HG03064 (cell line): ENCODE data around the gene MICAL3.
A peak's percentile ranks its signal among the peaks of the same experiment; 100 is the strongest.

ENCODE experiments used
- ATAC-seq: cut with Tn5 transposase; IDR thresholded peaks from one replicate; pipeline ENCODE4 v1.9.1; 2021; ENCODE audit warnings: low read depth; ENCODE audit not compliant: unreplicated experiment

The MICAL3 gene

GRCh38 chr22:17785185-17786184, 238.9 kb downstream of the MICAL3 start:
- ATAC-seq, result no peak

- no peak for ATAC-seq
These were observed 239.6 kb downstream of the MICAL3 start for GRCh38 chr22:17784776-17785175.

GRCh38 chr22:17783773-17784480, 240.4 kb downstream of the MICAL3 start:
- no peak for ATAC-seq

- no peak for ATAC-seq
These were observed 241.0 kb downstream of the MICAL3 start for GRCh38 chr22:17783312-17783711.

- ATAC-seq, result no peak
These were observed 241.7 kb downstream of the MICAL3 start for GRCh38 chr22:17782621-17783020.

- ATAC-seq, result no peak
These were observed 242.2 kb downstream of the MICAL3 start for GRCh38 chr22:17782158-17782557.

- ATAC-seq, result peak; percentile 32
These were observed 242.9 kb downstream of the MICAL3 start for GRCh38 chr22:17781319-17782031.

- ATAC-seq, result no peak
These were observed 243.5 kb downstream of the MICAL3 start for GRCh38 chr22:17780741-17781318.

- no peak for ATAC-seq
These were observed 244.1 kb downstream of the MICAL3 start for GRCh38 chr22:17780116-17780740.

GRCh38 chr22:17779286-17780115, 244.9 kb downstream of the MICAL3 start:
- no peak for ATAC-seq

- ATAC-seq, result no peak
These were observed 245.9 kb downstream of the MICAL3 start for GRCh38 chr22:17778412-17778976.

- ATAC-seq, result no peak
These were observed 246.7 kb downstream of the MICAL3 start for GRCh38 chr22:17777717-17778044.

GRCh38 chr22:17777005-17777716, 247.2 kb downstream of the MICAL3 start:
- ATAC-seq, result no peak

- no peak for ATAC-seq
These were observed 248.4 kb downstream of the MICAL3 start for GRCh38 chr22:17775781-17776465.

- no peak for ATAC-seq
These were observed 249.3 kb downstream of the MICAL3 start for GRCh38 chr22:17774926-17775685.

GRCh38 chr22:17774206-17774925, 250.0 kb downstream of the MICAL3 start, which contains the start of gene BID:
Gene BID, minus strand, starts transcription at chr22:17774469. Its CDS starts 24,353 bp downstream, at chr22:17750116.
- no peak for ATAC-seq
